Urinary bladder (tissue), 4 donors: ENCODE results near the gene CALB2. TPM values are rescaled to one million over a fixed set of nuclear protein-coding genes. Genes with fewer than 3 reads are reported as not detected.
"Not testable (repeated sequence)": the region's sequence is repeated elsewhere in the genome, so short reads cannot be mapped to it uniquely, and the experiment has no call there.

ENCODE experiments used
- DNase-seq: peaks from one replicate; pipeline ENCODE4 v3.0.0-alpha.2; 2015; ENCODE audit errors: extremely low spot score
- H3K27ac ChIP-seq: one replicate; pipeline ENCODE4 v1.5.1; 2013; ENCODE audit warnings: low read depth, mild to moderate bottlenecking, moderate library complexity
- H3K36me3 ChIP-seq: one replicate; pipeline ENCODE4 v1.6.1; 2013; ENCODE audit warnings: mild to moderate bottlenecking, moderate library complexity; ENCODE audit not compliant: insufficient read depth
- H3K4me1 ChIP-seq: one replicate; pipeline ENCODE4 v1.6.1; 2013; ENCODE audit warnings: mild to moderate bottlenecking, moderate library complexity; ENCODE audit not compliant: insufficient read depth
- H3K4me3 ChIP-seq: one replicate; pipeline ENCODE4 v1.5.1; 2013; ENCODE audit warnings: low read depth, low read length
- WGBS: extraction: QIAGEN DNeasy Blood & Tissue Kit; methylation state at CpG from one replicate; pipeline ENCODE4 v1.1.7; 2013; 5-methylcytosine and 5-hydroxymethylcytosine counted together
- polyA plus RNA-seq: library from polyadenylated mRNA; stranded (reverse); fragments of 200-250 nt; gene quantifications from one replicate; pipeline ENCODE4 v1.2.3, GENCODE V29; 2013
- total RNA-seq: library from RNA; depleted of rRNA; stranded (reverse); fragments of >200 nt; gene quantifications from one replicate; pipeline ENCODE4 v1.2.3, GENCODE V29; 2014
- donor health status: healthy with polysubstance abuse.
- donor health status: healthy.

The CALB2 gene
- total and polyA plus RNA-seq, 2 donors = 1.4 to 1.6 TPM

GRCh38 chr16:71344315-71344905, 14.1 kb upstream of the CALB2 start:
- Histone ChIP-seq H3K4me1 (no peaks in the 10 kb centered on the region), H3K4me3 (no peak overlapping the region), H3K27ac (no peak overlapping the region), H3K36me3 (no peaks in the 10 kb centered on the region)
- no peak for DNase-seq
- WGBS = 60% methylated on average over 13 of the region's 13 CpGs

GRCh38 chr16:71345031-71345430, 13.5 kb upstream of the CALB2 start:
- DNase-seq = no peak
- H3K4me3 ChIP-seq = no peak overlapping the region
- WGBS = 67% methylated on average over 10 of the region's 10 CpGs
- H3K36me3 ChIP-seq = no peaks in the 10 kb centered on the region
- no peaks in the 10 kb centered on the region for H3K4me1 ChIP-seq
- no peak overlapping the region for H3K27ac ChIP-seq

DNA sequence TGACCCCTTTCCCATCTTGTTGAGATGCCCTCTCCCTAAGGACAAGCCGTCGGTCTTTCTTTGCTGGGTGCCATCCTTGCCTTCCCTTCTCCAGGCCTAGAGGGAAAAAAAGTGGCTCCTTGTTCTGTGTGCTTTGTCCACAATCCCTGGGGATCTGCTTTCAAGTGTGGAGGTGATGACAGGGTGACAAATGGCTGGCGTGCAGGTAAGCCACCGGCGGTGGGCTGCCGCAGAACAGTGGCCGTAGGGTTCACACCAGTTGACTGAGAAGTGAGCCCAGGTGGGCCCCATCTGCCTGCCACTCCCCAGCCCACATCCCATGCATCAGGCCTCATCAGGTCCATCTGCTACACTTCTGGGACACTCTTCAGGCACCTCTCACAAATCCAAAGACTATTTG, 11.4 kb upstream of the CALB2 start:
- Histone ChIP-seq H3K27ac (no peak overlapping the region), H3K36me3 (no peaks in the 10 kb centered on the region), H3K4me1 (no peaks in the 10 kb centered on the region), H3K4me3 (no peak overlapping the region)
- WGBS = 79% methylated on average over 7 of the region's 7 CpGs
- DNase-seq = no peak

- H3K4me3 ChIP-seq = no peak overlapping the region
- no peaks in the 10 kb centered on the region for H3K4me1 ChIP-seq
- H3K36me3 ChIP-seq = no peaks in the 10 kb centered on the region
- H3K27ac ChIP-seq = no peak overlapping the region
- WGBS = 80% methylated on average over 22 of the region's 22 CpGs
- DNase-seq = no peak
Observed at GRCh38 chr16:71348262-71349085, 10.0 kb upstream of the CALB2 start.

GRCh38 chr16:71350821-71351557, 7.5 kb upstream of the CALB2 start:
- 73% methylated on average over 10 of the region's 10 CpGs for WGBS
- no peak for DNase-seq
- no peaks in the 10 kb centered on the region for H3K36me3 ChIP-seq

GRCh38 chr16:71351558-71351901, 7.0 kb upstream of the CALB2 start:
- DNase-seq = no peak
- no peaks in the 10 kb centered on the region for H3K36me3 ChIP-seq
- no peak overlapping the region for H3K4me3 ChIP-seq
- no peak overlapping the region for H3K27ac ChIP-seq
- H3K4me1 ChIP-seq = no peaks in the 10 kb centered on the region
- WGBS = 38% methylated on average over 5 of the region's 5 CpGs

More at GRCh38 chr16:71350821-71351557, 7.5 kb upstream of the CALB2 start:
- Histone ChIP-seq H3K4me3 (no peak overlapping the region), H3K4me1 (no peaks in the 10 kb centered on the region), H3K27ac (no peak overlapping the region)

DNA sequence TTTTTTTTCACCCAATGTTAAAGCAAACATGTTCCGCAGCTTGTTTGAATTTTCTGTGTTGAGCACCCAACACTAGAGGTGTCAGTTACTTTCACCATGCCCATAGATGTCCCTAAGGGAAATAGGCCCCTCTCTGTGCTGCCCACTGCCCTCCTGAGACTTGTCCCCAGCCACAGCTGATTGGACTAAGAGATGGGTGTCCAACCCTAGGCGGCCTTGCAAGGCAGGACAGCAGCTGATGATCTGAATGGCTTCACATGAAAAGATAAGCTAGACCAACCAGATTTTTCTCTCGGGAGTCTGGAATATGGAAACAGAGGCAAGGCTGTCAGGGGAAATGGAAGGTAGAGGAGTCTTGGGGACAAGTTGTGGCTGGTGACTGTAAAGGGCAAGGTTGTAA, 6.1 kb upstream of the CALB2 start:
- no peaks in the 10 kb centered on the region for H3K4me1 ChIP-seq
- no peak overlapping the region for H3K4me3 ChIP-seq
- DNase-seq = no peak
- H3K36me3 ChIP-seq = no peaks in the 10 kb centered on the region
- no peak overlapping the region for H3K27ac ChIP-seq
- WGBS = 82% methylated on average over 3 of the region's 3 CpGs

GRCh38 chr16:71352963-71353460, 5.5 kb upstream of the CALB2 start:
- H3K36me3 ChIP-seq = no peaks in the 10 kb centered on the region
- DNase-seq = no peak
- no peak overlapping the region for H3K27ac ChIP-seq
- no peak overlapping the region for H3K4me3 ChIP-seq
- no peaks in the 10 kb centered on the region for H3K4me1 ChIP-seq
- 76% methylated on average over 1 of the region's 1 CpG for WGBS

GRCh38 chr16:71353736-71354135, 4.8 kb upstream of the CALB2 start:
- H3K27ac ChIP-seq = no peak overlapping the region
- no peaks in the 10 kb centered on the region for H3K4me1 ChIP-seq
- H3K36me3 ChIP-seq = no peaks in the 10 kb centered on the region
- DNase-seq = no peak
- H3K4me3 ChIP-seq = no peak overlapping the region
- WGBS = 62% methylated on average over 5 of the region's 5 CpGs

- no peak overlapping the region for H3K27ac ChIP-seq
- no peak overlapping the region for H3K4me3 ChIP-seq
- no peaks in the 10 kb centered on the region for H3K36me3 ChIP-seq
- H3K4me1 ChIP-seq = no peaks in the 10 kb centered on the region
- 81% methylated on average over 4 of the region's 4 CpGs for WGBS
- DNase-seq = no peak
Observed at GRCh38 chr16:71354156-71354555, 4.4 kb upstream of the CALB2 start.

- Histone ChIP-seq H3K27ac (no peak overlapping the region), H3K36me3 (no peaks in the 10 kb centered on the region), H3K4me3 (no peak overlapping the region), H3K4me1 (no peaks in the 10 kb centered on the region)
- no peak for DNase-seq
- 76% methylated on average over 7 of the region's 7 CpGs for WGBS
Observed at GRCh38 chr16:71356051-71356740, 2.3 kb upstream of the CALB2 start.

DNA sequence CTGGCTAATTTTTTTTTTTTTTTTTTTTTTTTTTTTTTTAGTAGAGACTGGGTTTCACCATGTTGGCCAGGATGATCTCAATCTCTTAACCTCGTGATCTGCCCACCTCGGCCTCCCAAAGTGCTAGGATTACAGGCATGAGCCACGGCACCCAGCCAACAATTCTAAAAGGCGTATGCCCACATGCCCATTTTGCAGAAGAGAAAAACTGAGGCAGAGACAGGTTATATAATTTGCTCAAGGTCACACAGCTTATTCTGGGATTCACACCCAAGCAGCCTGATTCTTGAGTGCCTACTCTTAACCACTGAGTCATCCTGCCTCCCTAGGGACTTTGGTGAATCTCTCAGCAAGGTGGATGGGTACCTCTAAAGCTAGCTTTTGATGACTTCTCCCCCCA, 1.6 kb upstream of the CALB2 start:
- H3K4me3 ChIP-seq, H3K4me1 ChIP-seq, H3K27ac ChIP-seq, H3K36me3 ChIP-seq, DNase-seq: not testable (repeated sequence)
- 79% methylated on average over 4 of the region's 4 CpGs for WGBS

GRCh38 chr16:71357681-71358080, 842 bp upstream of the CALB2 start:
- no peaks in the 10 kb centered on the region for H3K36me3 ChIP-seq
- H3K27ac ChIP-seq = no peak overlapping the region
- H3K4me3 ChIP-seq = no peak overlapping the region
- WGBS = 15% methylated on average over 11 of the region's 11 CpGs
- no peaks in the 10 kb centered on the region for H3K4me1 ChIP-seq
- DNase-seq = no peak
